HCT116 (cell line): ENCODE results near the gene OR2W1.

Experiments
- CBX3 ChIP-seq: IDR thresholded peaks from 2 replicates; pipeline ENCODE4 v1.6.1; 2012; ENCODE audit warnings: low read depth
- CEBPB ChIP-seq: IDR thresholded peaks from 2 replicates; pipeline ENCODE4 v1.6.1; 2012; ENCODE audit warnings: low read depth
- FOSL1 ChIP-seq: IDR thresholded peaks from 2 replicates; pipeline ENCODE4 v1.6.1; 2012; ENCODE audit warnings: low read depth
- POLR2A ChIP-seq: IDR thresholded peaks from 2 replicates; pipeline ENCODE4 v1.7.0; 2011; ENCODE audit warnings: borderline replicate concordance; ENCODE audit not compliant: insufficient read depth, insufficient read length; ENCODE audit errors: extremely low read depth
- POLR2AphosphoS5 ChIP-seq: IDR thresholded peaks from 2 replicates; pipeline ENCODE4 v1.6.1; 2011; ENCODE audit warnings: mild to moderate bottlenecking, low read depth, low read length, moderate library complexity
- RAD21 ChIP-seq: IDR thresholded peaks from 2 replicates; pipeline ENCODE4 v1.6.1; 2012; ENCODE audit warnings: low read depth, mild to moderate bottlenecking
- REST ChIP-seq: IDR thresholded peaks from 2 replicates; pipeline ENCODE4 v1.6.1; 2012; ENCODE audit warnings: low read depth
- ZFX ChIP-seq: fragments of 450-650 bp; IDR thresholded peaks from 2 replicates; pipeline ENCODE4 v1.6.1; 2017
- ZNF274 ChIP-seq: fragments of 200-500 bp; sonication (Bioruptor generic); IDR thresholded peaks from 2 replicates; pipeline ENCODE4 v1.6.1; 2014; ENCODE audit warnings: mild to moderate bottlenecking, low read depth, low read length, inconsistent platforms
- TF ChIP-seq, protein P1 (sequence below), 3 experiments: fragments of 200-600 bp in 1 of 3; sonication (generic) in 1 of 3; IDR thresholded peaks in 2 of 3; conservative IDR thresholded peaks in 1 of 3; 2 replicates each; pipeline ENCODE4 v1.5.1; 2012 to 2017; ENCODE audit warnings: low read depth in 2 of 3, low read length in 2 of 3, antibody characterized with exemption in 1 of 3, borderline replicate concordance in 1 of 3, control low read depth in 1 of 3, mild to moderate bottlenecking in 1 of 3, mixed read lengths in 1 of 3, mixed run types in 1 of 3, moderate library complexity in 1 of 3; ENCODE audit not compliant: insufficient read depth in 1 of 3
- TF ChIP-seq, protein P2 (sequence below): IDR thresholded peaks from 2 replicates; pipeline ENCODE4 v1.6.1; 2011; ENCODE audit warnings: mild to moderate bottlenecking, low read length, moderate library complexity; ENCODE audit not compliant: insufficient replicate concordance; ENCODE audit errors: extremely low read depth
- TF ChIP-seq, protein P3 (sequence below): IDR thresholded peaks from 2 replicates; pipeline ENCODE4 v1.6.1; 2012

GRCh38 chr6:29008089-29008488 lies 36.9 kb downstream of the OR2W1 start:
- TF ChIP-seq POLR2A (no peak), POLR2AphosphoS5 (no peak), CBX3 (no peak), RAD21 (no peak), ZNF274 (no peak), FOSL1 (no peak), REST (no peak), CEBPB (no peak), ZFX (no peak)
- TF ChIP-seq, protein P1, sequence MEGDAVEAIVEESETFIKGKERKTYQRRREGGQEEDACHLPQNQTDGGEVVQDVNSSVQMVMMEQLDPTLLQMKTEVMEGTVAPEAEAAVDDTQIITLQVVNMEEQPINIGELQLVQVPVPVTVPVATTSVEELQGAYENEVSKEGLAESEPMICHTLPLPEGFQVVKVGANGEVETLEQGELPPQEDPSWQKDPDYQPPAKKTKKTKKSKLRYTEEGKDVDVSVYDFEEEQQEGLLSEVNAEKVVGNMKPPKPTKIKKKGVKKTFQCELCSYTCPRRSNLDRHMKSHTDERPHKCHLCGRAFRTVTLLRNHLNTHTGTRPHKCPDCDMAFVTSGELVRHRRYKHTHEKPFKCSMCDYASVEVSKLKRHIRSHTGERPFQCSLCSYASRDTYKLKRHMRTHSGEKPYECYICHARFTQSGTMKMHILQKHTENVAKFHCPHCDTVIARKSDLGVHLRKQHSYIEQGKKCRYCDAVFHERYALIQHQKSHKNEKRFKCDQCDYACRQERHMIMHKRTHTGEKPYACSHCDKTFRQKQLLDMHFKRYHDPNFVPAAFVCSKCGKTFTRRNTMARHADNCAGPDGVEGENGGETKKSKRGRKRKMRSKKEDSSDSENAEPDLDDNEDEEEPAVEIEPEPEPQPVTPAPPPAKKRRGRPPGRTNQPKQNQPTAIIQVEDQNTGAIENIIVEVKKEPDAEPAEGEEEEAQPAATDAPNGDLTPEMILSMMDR (IDR thresholded peaks at IDR 0.05 in 2 of 3, conservative IDR thresholded peaks at IDR 0.05 in 1 of 3; ENCODE audit: borderline replicate concordance in 1 of 3, insufficient read depth in 1 of 3, low read depth in 2 of 3, low read length in 2 of 3) = no peak
- TF ChIP-seq, protein P2, sequence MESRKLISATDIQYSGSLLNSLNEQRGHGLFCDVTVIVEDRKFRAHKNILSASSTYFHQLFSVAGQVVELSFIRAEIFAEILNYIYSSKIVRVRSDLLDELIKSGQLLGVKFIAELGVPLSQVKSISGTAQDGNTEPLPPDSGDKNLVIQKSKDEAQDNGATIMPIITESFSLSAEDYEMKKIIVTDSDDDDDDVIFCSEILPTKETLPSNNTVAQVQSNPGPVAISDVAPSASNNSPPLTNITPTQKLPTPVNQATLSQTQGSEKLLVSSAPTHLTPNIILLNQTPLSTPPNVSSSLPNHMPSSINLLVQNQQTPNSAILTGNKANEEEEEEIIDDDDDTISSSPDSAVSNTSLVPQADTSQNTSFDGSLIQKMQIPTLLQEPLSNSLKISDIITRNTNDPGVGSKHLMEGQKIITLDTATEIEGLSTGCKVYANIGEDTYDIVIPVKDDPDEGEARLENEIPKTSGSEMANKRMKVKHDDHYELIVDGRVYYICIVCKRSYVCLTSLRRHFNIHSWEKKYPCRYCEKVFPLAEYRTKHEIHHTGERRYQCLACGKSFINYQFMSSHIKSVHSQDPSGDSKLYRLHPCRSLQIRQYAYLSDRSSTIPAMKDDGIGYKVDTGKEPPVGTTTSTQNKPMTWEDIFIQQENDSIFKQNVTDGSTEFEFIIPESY = no peak
- TF ChIP-seq, protein P3, sequence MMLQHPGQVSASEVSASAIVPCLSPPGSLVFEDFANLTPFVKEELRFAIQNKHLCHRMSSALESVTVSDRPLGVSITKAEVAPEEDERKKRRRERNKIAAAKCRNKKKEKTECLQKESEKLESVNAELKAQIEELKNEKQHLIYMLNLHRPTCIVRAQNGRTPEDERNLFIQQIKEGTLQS = no peak
